Right lobe of liver (tissue), 4 donors: Measurements from ENCODE around the gene CLDN19.

Source experiments
- CTCF ChIP-seq, 4 donors: fragments of 200-600 bp in 3 of 4; fragments of 450-650 bp in 1 of 4; IDR thresholded peaks; one replicate each; pipeline versions ENCODE4 v1.5.1 to v1.8.0; 2016 to 2022; ENCODE audit warnings: antibody characterized with exemption in 4 of 4, mild to moderate bottlenecking in 2 of 4
- POLR2A ChIP-seq: fragments of 450-650 bp; IDR thresholded peaks from one replicate; pipeline ENCODE4 v1.6.1; 2017; ENCODE audit warnings: antibody characterized with exemption, mild to moderate bottlenecking
- donor health status: DM: no; HTN: no; CAD: no.
- donor health status: DM: no; HTN: no; CAD: no.
- donor health status: DM: no; HTN: yes; CAD: no.

- peak; percentile 96 for TF ChIP-seq POLR2A
- TF ChIP-seq CTCF (IDR thresholded peaks at IDR 0.05) = no peak
Observed at GRCh38 chr1:42766741-42767509, 26.9 kb upstream of the CLDN19 start, which contains the start of the genes C1orf50 and P3H1.
